RCC 7860 (cell line): Measurements from ENCODE around the gene LDB2.

Experiments
- DNase-seq: peaks from one replicate; pipeline ENCODE4 v3.0.0-alpha.2; 2015; ENCODE audit warnings: low spot score
- FAIRE-seq: peaks from 2 replicates; lab custom pipeline; 2012; peaks lifted over from hg19 to GRCh38; lab: Jason Lieb, UNC

Gene LDB2

DNA sequence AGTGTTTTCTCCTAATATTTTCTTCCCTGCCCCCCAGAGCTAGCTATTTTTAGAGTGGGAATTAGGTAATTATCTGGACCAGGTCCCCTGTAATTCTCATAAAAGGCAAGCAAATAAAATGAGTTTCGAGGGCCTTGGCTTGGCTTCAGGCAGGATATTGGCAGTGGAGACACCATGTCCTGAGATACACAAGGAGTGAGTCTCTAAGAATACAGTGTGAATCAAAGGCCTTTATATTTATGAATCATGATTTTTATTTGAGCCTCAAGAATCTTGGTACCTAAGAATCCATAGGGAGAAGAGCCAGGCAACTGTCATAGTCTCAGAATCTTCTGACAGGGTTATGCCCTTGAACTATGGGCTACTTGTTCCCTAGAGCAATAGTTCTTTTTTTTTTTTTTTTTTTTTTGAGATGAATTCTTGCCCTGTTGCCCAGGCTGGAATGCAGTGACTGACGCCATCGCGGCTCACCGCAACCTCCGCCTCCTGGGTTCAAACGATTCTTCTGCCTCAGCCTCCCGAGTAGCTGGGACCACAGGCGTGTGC, 205.4 kb downstream of the LDB2 start:
- DNase-seq (no peak), FAIRE-seq (no peak)

DNA sequence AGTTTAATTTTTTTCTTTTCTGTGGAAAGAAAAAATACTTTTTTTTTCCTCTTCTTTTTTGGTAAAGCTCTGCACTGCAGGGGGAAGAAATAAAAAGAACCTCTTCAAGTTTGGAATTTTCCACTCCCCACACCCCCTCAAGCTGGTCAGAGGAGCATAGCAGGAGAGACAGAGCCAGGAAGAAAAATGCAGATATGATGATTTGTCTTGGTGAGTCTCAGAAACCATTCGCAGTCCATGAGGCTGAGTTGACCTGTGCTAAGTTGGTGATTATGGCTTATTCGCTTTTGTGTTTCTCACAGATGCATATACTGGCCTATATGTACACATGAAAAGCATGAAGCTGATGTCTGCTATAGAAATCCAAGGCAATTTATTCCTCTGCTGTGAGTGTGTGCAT, 205.9 kb downstream of the LDB2 start:
- FAIRE-seq (no peak), DNase-seq (no peak)

DNA sequence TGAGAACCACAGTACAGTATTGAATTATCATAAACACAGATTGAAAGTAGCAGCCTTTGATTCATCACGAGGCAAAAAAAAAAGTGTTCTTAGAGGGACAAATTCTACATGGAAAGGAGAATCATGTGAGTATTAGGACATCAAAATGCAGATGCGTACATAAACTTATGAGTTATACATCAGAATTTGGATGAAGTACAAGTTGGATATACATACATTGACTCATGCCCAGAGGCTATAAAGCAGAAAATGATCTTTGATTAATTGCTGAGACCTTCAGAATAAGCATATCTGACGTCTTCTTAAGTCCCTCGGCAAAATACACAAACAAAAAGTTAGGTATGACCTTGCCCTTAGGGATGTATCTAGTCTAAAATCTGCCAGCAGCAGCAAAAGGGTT, 206.4 kb downstream of the LDB2 start:
- FAIRE-seq (no peak), DNase-seq (no peak)

DNA sequence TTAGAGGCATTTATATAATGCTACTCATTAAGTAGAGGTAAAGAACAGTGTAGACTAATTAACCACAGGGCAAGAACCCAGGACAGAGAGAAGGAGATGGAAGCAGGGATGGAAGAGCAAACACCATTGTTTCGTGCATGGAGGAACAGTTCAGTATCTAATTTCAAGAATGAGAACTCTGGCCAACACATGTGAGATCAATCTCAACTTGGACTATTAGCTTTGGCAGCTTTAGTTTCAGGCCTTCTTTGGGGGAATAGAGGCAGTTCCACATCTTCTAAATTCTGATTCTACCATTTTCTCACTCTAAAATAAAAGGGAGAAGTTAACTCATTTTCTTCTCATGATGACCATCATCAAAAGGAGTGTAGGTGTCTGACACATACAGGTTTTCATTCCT, 207.0 kb downstream of the LDB2 start:
- DNase-seq: no peak

DNA sequence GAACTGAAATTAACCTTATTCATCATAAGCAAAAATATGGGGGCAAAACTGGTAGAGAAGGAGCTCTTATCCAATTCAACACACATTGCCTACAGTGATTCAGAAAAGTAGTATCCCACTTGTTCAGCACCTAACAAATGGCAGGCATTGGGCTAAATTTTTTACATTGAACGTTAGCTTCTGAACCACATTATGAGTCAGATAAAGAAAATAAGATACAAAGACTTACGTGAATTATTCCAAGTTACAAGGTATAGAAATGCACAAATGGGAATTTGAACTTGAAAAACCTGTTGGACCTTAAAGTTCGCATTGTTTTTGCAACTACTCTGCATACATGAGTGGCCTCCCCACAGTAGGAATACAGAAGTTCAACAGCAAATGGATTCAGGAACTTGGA, 210.6 kb downstream of the LDB2 start:
- FAIRE-seq (no peak), DNase-seq (no peak)

More for the DNA sequence above, 207.0 kb downstream of the LDB2 start:
- FAIRE-seq: no peak

DNA sequence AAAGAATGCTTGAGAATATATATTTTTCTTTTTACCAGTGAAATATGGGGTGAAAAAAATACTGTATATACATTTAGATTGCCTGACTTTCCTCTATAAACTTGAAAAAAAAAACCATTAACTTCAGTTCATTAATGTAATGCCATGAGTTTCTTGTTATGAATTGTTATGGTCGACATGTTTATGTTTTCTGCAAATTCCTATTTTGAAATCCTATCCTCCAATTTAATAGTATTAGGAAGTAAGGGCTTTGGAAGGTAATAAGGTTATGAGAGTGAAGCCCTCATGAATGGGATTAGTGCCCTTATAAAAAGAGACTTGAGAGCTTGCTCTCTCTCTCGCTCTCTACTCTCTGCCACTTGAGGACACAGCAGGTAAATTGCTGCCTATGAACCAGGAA, 211.4 kb downstream of the LDB2 start:
- DNase-seq (no peak), FAIRE-seq (no peak)

DNA sequence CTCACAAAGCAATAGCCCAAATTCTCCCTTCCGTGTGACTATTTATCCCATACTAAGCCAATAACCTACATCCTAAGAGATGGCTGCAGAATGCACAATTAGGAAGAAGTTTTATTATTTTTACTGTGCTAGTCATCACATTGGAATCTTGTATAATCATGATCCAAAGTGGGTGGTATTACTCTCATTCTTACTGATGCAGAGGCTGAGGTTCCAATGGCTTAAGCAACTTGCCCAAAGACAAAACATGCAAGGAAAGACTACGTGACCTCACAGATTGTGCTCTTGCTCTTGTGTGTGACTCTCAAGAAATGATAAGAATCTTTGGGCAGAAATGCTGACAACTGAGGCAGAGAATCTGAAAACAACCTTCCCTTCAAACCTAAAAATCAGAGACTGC, 212.2 kb downstream of the LDB2 start:
- DNase-seq: no peak
- FAIRE-seq: no peak

DNA sequence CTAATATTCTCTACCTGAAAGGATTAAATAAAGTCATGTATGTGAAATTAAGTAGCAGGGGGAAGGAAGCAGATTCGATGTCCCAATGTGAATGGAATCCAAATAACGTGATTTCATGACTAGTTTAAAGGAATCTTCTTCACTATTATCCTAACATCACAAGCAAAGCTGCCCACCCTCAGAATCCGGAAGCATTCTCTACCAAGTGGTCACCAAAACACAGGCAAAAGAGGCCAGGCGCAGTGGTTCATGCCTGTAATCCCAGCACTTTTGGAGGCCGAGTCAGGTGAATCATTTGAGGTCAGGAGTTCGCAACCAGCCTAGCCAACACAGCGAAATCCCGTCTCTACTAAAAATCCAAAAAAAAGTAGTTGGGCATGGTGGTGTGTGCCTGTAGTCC, 212.9 kb downstream of the LDB2 start:
- DNase-seq (no peak), FAIRE-seq (no peak)

DNA sequence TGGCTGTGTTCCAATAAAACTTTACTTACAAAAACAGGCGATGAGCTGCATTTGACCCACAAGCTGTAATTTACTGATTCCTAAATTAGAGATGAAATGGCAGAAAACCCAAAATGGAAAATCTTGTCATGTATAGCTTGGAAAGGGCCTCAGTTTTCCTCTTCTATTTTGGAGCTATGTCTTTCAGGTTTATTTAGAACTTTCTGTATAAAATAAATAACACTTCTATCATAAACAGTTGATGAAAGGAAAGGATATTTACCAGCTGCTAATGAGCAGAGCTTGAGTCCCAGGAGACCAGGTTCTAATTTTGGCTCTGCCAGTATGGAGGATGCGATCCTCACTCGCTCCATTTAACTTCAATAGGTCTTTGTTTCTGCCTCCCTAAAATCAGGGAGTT, 213.5 kb downstream of the LDB2 start:
- DNase-seq (no peak), FAIRE-seq (no peak)

DNA sequence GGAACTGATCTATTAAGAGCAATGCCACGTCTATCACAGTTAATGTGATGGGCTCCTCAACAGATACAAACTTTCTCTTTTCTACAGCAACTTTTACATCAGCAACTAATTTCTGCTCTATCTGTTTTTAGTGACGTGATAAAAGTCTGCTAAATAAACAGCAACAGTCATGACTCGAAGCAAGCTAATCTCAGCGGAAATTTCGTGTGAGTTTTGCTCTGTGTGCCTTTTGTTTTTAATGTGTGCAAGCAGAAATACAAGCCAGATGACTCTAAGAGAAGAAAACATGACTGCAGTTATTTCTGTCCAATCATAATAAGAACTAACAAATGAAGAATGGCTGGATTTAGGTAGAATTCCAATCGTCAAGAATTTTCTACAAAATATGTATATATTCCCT, 214.3 kb downstream of the LDB2 start:
- DNase-seq (no peak), FAIRE-seq (no peak)

DNA sequence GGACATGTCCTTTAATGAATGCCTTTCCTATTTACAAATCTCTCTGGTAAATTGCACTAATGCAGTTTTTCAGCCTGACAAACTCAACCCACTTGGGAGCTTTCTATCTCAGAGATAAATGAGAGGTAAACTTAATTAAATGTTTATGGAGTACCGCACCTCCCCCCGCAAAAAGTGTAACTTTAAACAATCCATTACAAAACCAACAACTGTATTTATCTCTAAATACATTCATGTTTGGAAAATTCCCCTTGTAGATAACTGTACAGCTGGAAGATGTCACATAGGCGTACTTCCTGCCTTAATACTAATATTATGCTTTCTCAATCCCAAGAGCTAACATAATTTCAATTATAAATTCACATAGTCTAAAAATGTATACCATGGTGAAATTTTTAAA, 215.5 kb downstream of the LDB2 start:
- FAIRE-seq (no peak), DNase-seq (no peak)

DNA sequence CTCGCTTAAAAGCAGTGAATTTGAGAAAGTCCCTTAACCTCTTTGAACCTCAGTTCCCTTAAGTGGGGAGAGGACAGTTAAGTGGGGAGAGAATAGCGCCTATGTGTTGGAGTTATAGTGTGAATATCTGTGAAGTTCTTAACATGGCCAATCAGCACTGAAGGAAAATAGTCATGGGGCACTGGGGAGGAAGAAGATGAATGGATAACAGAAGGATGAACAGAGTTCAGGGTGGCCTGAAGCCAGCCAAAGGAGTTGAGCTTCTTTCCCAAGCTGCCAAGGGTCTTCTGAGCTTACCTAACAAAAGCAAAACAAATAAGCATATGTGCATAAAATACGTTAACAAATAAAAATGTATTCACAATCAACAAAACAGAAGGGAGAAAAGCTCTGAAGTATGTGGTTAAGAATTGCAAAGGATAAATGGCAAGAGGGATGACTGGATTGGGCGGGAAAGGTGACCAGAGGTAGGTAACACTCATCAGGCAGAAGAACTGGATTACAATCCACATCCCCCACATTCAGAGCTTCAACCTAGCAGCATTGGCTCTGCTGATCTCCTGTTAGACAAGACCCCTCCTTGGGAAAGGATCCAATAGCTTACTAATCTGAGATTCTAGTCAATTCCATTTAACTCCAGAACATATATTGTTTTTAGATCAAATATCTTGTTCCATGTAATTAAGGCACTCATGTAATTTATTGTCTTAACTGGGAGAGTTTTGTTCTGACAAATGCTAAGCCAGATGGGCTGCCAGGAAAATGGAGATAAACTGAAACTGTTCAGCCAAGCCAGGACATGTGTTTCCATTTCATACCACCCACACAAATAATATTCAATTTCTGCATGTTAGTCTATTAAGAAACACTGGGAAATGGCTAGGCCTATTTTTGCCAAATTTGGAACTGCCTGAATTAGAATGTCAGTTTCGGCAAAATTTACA, 221.2 kb downstream of the LDB2 start:
- FAIRE-seq (no peak), DNase-seq (no peak)

DNA sequence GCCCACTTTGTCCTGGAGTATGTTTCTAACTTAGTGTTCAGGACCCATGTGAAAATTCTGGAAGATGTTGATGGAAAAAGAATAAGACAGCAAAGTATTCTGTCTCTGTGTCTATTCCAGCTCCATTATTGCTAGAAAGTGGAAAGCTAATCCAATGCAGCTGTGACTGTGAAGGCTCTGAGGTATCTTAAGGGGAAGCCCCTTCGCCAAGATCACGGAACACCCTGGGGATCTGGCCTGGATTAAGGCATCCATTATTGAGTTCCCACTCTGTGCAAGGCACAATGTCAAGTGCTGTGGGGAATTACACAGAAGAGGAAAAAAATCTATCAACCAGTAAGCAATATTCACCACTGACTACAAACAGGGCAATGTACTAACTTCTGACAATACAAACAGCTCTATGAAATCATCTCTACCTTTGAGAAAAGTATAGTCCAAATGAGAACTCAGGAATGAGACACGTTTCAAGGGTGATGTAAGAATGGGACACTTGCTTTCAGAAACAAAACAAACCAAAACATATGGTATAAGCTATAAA, 222.1 kb downstream of the LDB2 start:
- DNase-seq (no peak), FAIRE-seq (no peak)

DNA sequence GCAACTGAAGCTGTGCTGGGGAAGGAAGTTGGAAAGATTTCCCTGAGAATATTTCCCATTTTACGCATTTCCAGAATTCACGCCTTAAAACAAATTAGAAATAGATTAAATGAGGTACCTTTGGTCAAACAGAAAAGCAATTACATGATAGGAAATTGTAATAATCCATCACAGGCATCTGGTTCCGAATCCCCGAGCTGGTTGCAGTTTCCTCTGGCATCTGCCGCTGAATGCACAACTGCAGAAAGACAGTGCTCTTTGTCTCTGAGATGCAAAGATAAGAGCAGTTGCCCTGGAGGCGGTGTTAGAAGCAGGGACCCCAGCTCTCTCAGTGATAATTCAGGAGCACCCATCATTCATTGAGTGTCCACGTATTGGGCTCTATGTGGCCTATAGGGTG, 224.4 kb downstream of the LDB2 start:
- FAIRE-seq (no peak), DNase-seq (no peak)

DNA sequence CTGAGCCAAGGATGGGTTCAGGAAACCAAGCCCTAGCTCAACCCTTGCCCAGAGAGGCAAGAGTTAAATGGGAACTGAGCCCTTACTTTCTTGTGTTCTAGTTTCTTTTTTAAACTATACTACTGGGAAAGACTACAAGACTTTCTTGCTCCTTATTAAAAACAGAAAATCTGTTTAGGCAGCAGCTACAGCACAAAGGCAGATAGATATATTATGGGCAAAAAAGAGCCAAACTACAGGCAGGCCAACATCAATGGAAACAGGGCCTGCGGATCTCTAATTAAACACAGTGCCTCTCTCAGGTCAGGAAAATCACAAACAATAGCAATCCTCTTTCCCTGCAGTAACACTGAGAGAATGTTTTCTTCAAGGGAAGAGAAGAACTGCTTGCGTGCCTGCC, 226.0 kb downstream of the LDB2 start:
- FAIRE-seq (no peak), DNase-seq (no peak)

DNA sequence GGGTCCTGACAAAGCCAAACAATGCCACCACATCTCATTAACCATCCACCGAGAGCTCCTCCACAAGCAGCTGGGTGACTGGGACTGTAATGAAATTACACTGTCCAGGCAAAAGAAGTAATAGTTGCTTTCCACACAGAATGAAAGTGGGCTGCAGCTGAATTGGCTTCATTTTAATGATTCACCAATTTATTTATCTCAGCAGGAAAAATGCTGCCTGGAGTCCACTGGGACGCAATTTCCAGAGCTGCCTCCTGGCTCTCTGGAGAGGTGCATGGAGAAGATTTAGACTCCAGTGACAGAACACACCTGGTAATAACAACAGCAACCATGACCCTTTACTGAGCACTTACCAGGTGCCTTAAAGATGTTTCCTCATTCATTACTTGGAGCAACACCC, 226.7 kb downstream of the LDB2 start:
- FAIRE-seq (no peak), DNase-seq (no peak)

DNA sequence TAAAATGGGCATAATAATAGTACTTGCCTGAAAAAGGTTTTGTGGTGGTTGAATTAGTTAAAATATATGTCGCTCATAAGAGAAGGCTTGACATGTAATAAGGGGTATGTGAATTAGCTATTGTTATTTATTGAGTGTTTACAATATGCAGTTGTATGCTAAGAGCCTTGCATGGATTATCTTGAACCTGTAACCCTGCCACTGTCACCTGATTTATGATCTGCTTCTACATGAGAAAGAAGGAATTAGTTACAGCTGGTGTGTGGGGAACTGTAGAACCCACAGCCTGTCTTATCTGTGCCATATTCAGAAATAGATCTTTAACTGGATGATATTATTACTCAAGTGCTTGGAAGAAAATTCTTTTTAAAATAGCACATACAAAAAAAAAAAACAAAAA, 227.7 kb downstream of the LDB2 start:
- FAIRE-seq: no peak

DNA sequence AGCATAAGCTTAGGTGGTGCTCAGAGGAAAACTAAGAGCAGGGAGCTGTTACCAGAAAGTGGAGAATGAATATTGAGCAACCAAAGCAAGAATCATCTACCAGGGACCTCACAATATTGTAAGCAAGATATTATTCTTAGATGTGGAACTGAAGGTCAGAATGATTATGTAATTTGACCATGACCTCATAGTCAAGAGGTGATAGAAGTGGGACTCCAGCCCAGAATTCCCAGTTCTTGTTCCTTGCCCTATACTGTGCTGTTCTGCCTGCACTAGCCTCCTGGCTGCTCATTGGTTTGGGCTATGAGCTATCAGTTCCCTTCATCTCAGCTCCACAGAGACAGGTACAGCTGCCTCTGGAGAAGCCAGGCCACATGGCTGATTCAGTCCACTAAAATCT, 229.4 kb downstream of the LDB2 start:
- DNase-seq: no peak

More for the DNA sequence above, 227.7 kb downstream of the LDB2 start:
- DNase-seq: no peak

DNA sequence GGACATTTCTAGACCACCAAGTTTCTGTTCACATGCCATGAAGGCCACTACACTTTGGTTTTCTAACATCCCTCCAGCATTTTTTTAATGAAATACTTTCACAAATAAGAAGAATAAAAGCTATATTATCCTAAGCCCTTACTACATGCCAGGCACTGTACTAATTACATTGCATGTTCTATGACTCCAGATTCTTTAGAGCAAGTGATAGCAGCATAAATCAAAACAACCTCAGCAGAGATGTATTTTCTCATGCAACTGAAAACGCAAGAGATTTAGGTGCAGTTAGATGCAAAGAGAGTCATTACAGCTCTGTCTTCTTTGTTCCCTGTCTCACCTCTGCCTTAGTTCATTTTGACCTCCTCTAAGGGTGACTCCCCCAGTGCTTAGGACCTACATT, 230.0 kb downstream of the LDB2 start:
- FAIRE-seq (no peak), DNase-seq (no peak)

More for the DNA sequence above, 229.4 kb downstream of the LDB2 start:
- no peak for FAIRE-seq

DNA sequence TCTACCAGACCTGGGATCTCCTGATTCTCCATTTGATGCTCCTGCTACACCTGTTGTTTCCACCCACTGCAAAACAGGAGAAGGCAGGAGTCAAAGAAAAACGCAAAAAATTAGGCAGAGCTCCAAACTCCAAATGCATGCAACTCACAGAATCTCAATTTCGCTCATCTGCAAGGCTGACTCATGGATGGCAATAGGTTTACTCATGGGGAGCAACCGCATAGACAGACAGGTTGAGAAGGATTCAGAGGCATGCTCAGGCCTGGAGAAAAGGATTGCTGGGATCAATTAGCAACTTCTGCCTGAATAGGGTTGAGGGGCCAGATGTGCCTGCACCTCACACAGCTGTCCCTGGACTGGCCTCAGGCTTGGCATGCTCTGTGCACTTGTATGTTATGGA, 231.0 kb downstream of the LDB2 start:
- FAIRE-seq (no peak), DNase-seq (no peak)

DNA sequence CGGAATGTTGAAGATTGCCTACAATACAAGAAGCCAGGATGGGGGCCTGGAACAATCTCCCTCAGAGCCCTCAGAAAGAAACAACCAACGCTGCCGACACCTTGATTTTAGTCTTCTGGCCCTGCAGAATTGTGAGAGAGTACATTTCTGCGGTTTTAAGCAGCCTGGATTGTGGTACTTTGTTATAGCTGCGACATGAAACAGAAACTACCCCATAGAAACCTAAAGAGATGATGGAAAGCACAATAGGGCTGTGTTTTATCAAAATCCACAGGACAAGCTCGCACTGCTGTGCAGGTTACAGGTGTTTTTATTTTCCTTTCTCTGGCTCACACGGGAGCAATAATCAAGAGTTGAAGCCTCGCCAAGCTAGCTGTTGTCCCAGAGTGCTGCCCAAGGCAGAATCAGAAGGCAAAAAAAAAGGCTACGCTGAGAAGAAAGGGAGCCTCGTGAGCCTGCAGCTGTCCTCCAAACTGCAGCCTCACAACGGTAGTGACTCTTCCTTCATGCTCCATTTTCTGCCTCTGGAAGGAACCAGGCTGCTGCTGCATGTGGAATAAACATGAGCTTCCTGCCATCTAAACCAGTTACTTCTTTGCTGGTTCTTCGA, 232.4 kb downstream of the LDB2 start:
- FAIRE-seq (no peak), DNase-seq (no peak)

DNA sequence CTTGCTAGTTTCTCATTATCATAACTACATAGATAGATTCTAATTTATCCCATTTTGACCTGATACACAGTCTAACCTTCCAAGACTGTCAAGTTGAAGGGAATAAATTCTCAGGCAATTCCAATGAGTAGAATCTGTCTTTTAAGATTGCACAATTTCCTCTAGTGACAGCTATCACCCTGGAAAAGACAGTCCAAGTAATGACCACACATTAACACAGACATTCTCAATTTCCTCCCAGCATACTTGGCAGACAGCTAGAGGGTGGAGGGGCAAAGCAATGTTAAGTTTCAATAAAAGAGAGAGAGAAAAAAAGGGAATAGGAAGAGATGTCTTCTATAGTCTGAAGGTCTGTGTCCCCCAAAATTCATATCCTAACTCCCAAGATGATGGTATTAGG, 234.7 kb downstream of the LDB2 start:
- no peak for FAIRE-seq
- DNase-seq: no peak
